NB4 (cell line): ENCODE measurements around the gene HPS1.

Experiments used
- DNase-seq: peaks from one replicate; pipeline ENCODE4 v3.0.0; 2010; ENCODE audit warnings: low read depth
- H3K4me3 ChIP-seq: one replicate; pipeline ENCODE4 v1.5.1; 2011; ENCODE audit warnings: mild to moderate bottlenecking, low read depth, low read length, moderate library complexity
- CTCF ChIP-seq: IDR thresholded peaks from one replicate; pipeline ENCODE4 v1.5.1; 2012; ENCODE audit warnings: low read depth, low read length
- MAX ChIP-seq: IDR thresholded peaks from 2 replicates; pipeline ENCODE4 v1.6.1; 2011; ENCODE audit warnings: low read depth, low read length
- MYC ChIP-seq: IDR thresholded peaks from 2 replicates; pipeline ENCODE4 v1.6.1; 2011; ENCODE audit warnings: low read depth, low read length
- POLR2A ChIP-seq: IDR thresholded peaks from 2 replicates; pipeline ENCODE4 v1.6.1; 2011; ENCODE audit warnings: mild to moderate bottlenecking; ENCODE audit not compliant: insufficient read length; ENCODE audit errors: extremely low read depth

Gene HPS1

GRCh38 chr10:98367604-98368451 lies 78.9 kb downstream of the HPS1 start:
- DNase-seq: no peak
- TF ChIP-seq POLR2A (no peak), CTCF (no peak), MAX (no peak), MYC (no peak)
- no peak overlapping the region for H3K4me3 ChIP-seq
